GM19455 (cell line): ENCODE measurements around the gene DNAH6.
"Not testable (repeated sequence)": the region's sequence is repeated elsewhere in the genome, so short reads cannot be mapped to it uniquely, and the experiment has no call there.

Experiments used
- ATAC-seq: cut with Tn5 transposase; IDR thresholded peaks from one replicate; pipeline ENCODE4 v1.9.1; 2021; ENCODE audit not compliant: unreplicated experiment

DNAH6 gene

DNA sequence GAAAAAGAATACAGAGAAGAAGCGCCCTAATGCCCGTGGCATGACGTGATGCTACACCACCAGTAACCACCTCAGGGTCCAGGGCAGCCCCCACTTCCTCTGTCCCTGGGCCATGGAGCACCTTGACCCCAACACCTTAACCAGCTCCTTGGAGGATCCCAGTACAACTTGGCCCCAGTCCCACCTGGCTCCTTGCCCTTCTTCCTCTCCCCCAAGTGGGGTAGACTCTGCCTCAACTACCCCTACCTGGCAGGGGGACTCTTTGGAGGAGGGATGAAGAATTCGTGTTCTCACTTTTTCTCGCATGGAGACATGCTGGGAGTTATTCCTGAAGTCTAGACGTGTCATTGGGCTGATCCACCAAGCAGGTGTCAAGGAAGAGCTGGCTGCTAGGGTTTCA is 345.7 kb downstream of the DNAH6 start:
- no peak for ATAC-seq

DNA sequence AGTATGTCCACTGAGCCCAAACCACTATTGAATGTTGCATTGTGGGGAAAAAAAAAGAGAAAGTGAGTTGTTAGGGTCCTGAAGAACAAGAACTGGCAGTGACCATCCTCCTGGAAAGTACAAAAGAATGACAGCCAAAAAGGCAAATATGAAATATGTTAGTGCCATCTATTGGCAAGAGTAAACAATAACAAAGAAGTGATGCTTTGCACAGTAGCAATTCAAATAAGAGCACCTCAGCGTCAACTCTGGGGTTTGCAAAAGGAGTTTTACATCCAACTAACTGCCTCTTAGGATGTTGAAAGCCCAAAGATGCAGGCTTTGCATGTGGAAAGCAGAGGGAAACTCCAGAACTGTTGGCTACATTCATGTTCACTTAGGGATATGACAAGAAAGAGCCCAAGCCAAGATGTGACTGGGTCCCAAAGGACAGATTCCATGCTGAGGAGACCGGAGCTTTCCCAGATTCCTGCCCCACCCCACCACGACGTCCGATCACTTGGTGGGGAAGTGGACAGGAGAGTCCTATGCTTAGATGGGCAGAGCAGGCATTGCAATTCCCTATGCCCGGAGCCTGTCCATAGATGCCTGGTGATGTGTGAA is 349.0 kb downstream of the DNAH6 start:
- no peak for ATAC-seq

DNA sequence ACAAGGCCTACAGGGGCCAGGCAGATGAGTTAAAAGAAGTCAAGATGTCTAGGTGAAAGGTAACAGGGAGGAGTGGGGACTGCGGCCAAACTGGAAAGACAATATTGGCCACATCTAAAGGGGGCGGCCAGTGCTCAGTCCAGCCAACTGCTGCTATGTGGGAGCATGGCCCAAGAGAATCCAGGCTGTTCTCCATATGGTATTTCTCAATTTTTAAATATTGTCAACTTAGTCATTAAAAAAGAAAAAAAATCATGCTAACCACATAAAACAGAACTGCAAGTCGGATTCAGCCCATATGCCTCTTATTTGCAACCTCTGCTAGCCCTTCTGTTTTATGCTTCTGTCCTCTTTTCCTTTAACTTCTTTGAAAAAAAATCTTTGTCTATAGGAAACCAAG is 349.8 kb downstream of the DNAH6 start:
- no peak for ATAC-seq

DNA sequence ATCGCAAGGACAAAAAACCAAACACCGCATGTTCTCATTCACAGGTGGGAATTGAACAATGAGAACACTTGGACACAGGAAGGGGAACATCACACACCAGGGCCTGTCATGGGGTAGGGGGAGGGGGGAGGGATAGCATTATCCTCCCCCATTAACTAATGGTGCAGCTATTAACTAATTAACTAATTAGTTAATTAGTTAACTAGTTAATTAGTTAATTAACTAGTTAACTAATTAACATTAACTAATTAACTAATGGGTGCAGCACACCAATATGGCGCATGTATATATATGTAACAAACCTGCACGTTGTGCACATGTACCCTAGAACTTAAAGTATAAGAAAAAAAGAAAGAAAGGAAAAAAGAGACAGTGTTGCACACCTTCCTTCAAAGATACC is 352.0 kb downstream of the DNAH6 start:
- not testable (repeated sequence) for ATAC-seq
